Ectodermal cell (in vitro differentiated cells): ENCODE measurements around the gene AOAH.

Experiments
- H3K27ac ChIP-seq: 2 replicates; pipeline ENCODE4 v1.7.0; 2013; ENCODE audit warnings: mild to moderate bottlenecking, low read depth, low read length; ENCODE audit not compliant: insufficient read depth, poor library complexity, severe bottlenecking
- H3K27me3 ChIP-seq: 2 replicates; pipeline ENCODE4 v1.7.0; 2013; ENCODE audit warnings: mild to moderate bottlenecking, low read length; ENCODE audit not compliant: insufficient read depth, control insufficient read depth, poor library complexity, severe bottlenecking
- H3K36me3 ChIP-seq: one replicate; pipeline ENCODE4 v1.7.0; 2013; ENCODE audit warnings: low read length; ENCODE audit not compliant: control insufficient read depth, insufficient read depth
- H3K4me1 ChIP-seq: one replicate; pipeline ENCODE4 v1.7.0; 2013; ENCODE audit warnings: low read length; ENCODE audit not compliant: control insufficient read depth, insufficient read depth
- H3K4me3 ChIP-seq: 2 replicates; pipeline ENCODE4 v1.7.0; 2013; ENCODE audit warnings: low read depth, low read length, control low read depth; ENCODE audit not compliant: insufficient read depth
- H3K9me3 ChIP-seq: 2 replicates; pipeline ENCODE4 v1.7.0; 2013; ENCODE audit warnings: mild to moderate bottlenecking, low read length, moderate library complexity; ENCODE audit not compliant: control insufficient read depth
- WGBS, 2 experiments: methylation state at CpG; one replicate each; pipeline ENCODE4 v1.1.7; 2013; ENCODE audit warnings: missing lambda C conversion rate in 2 of 2; 5-methylcytosine and 5-hydroxymethylcytosine counted together

The AOAH gene

DNA sequence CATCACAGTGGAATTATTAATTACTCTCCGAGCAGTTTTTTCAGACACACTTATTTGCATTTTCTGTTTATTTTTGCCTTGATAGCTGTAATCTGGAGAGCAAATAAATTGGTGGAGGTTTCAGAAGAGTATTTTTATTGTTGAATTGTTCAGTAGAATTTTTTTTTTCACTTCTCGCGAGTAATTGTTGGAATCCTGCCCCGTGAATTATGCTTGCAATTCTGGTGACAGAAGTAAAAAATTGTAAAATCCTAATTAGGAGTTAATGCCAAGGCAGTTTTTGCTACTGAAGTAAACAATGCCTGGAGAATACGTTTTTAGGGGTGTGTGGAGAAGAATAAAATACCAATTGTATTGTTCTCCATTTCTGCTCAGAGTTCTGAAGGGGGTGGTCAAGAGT, 88.2 kb downstream of the AOAH start:
- 95 to 98% methylated on average over 5 of the region's 5 CpGs for WGBS, 2 experiments
- no peak overlapping the region for H3K4me3 ChIP-seq
- no peak overlapping the region for H3K27ac ChIP-seq
- no peaks in the 10 kb centered on the region for H3K36me3 ChIP-seq
- H3K4me1 ChIP-seq, result peaks cover 16% of the 10 kb centered on the region
- no peaks in the 10 kb centered on the region for H3K9me3 ChIP-seq
- no peaks in the 10 kb centered on the region for H3K27me3 ChIP-seq

DNA sequence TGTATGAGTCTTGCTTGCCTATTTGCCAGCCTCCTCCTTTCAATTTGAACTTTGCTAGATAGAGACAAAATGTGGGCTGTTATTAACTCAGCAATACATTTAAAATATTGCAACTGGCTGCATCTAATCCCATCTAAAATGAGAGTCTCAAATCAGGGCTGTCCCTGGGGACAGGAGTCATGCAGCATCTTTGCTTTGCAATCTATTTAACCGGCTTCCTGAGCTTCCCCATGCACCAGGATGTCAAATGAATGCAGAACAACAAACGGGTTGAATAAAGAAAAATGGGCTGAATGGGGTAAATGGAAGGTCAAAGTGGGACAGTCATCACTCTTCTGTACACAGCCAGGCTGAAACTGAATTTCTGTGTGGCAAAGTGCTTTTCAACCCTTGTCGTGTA, 89.2 kb downstream of the AOAH start:
- 84 to 91% methylated on average over 3 of the region's 3 CpGs for WGBS, 2 experiments
- Histone ChIP-seq H3K4me1 (peaks cover 16% of the 10 kb centered on the region), H3K9me3 (no peaks in the 10 kb centered on the region), H3K36me3 (no peaks in the 10 kb centered on the region), H3K27me3 (no peaks in the 10 kb centered on the region), H3K27ac (no peak overlapping the region), H3K4me3 (no peak overlapping the region)

DNA sequence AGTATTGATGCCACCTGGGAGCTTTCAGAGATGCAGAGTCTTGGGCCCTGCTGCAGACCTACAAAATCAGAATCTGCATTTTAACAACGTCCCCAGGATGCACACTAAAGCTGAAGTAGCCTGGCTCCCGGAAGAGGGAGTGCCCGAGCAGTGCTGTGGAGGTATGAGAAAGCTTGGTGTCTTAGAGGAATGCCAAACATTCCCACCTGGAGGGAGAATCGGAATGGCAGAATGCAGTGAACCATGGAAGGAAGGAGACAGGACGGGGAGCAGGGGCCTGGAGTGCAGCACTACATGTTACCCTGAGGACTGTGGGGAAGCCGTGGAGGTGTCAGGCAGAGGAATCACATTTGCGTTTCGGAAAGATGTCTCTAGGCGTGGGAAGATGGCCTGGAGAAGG, 90.9 kb downstream of the AOAH start:
- Histone ChIP-seq H3K4me1 (peaks cover 16% of the 10 kb centered on the region), H3K36me3 (no peaks in the 10 kb centered on the region), H3K27ac (no peak overlapping the region), H3K27me3 (no peaks in the 10 kb centered on the region), H3K4me3 (no peak overlapping the region), H3K9me3 (no peaks in the 10 kb centered on the region)
- WGBS, 2 experiments, result 63 to 68% methylated on average over 9 of the region's 9 CpGs

DNA sequence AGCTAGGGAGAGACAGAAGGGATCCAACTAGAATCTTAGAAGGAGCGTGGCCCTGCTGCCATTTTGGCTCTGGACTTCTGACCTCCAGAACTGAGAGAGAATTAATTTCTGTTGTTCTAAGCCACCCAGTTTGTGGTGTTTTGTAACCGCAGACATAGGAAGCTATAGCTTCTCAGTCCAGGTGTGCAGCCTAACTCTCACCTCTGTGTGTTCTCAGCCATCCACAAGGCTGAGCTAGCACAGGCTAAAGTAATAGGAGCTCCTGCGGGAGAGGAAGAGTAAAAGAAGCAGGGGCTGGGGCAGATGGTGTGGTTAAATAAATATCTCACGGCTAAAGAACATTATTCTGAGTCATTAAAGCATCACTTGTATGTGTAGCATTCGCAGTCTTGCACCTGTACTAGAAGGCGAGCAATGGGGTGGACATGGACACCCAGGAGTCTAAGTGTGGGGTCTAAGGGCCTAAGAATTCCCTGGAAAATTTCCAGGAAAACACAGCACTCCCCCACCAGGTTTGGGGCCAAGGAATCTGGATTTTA, 94.1 kb downstream of the AOAH start:
- Histone ChIP-seq H3K36me3 (no peaks in the 10 kb centered on the region), H3K27ac (no peak overlapping the region), H3K4me3 (no peak overlapping the region), H3K9me3 (no peaks in the 10 kb centered on the region), H3K27me3 (no peaks in the 10 kb centered on the region), H3K4me1 (peaks cover 9% of the 10 kb centered on the region)
- WGBS, 2 experiments, result 80 to 81% methylated on average over 6 of the region's 6 CpGs

DNA sequence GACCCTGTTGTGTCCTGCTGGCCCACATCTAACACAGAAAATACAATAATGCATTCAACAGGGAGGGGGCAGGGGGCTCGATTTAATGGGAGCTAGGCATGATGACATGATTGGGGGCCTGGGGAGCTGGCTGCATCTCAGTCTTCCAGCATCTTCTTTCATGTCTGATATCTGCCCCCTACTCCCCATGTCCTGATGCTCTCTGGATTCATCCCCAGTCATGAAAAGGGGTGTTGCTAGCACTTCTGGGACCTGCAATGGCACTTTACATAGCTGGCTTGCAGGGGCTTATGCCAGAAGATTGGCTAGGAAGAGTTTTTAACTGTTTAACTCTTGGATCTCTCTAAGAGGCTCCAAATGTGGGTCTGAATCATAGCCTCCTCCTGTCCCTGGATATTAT, 94.9 kb downstream of the AOAH start:
- WGBS, 2 experiments, result 87 to 93% methylated on average over 1 of the region's 1 CpG
- no peaks in the 10 kb centered on the region for H3K9me3 ChIP-seq
- H3K36me3 ChIP-seq, result no peaks in the 10 kb centered on the region
- H3K27ac ChIP-seq, result no peak overlapping the region
- H3K27me3 ChIP-seq, result no peaks in the 10 kb centered on the region
- H3K4me1 ChIP-seq, result peaks cover 9% of the 10 kb centered on the region
- no peak overlapping the region for H3K4me3 ChIP-seq

DNA sequence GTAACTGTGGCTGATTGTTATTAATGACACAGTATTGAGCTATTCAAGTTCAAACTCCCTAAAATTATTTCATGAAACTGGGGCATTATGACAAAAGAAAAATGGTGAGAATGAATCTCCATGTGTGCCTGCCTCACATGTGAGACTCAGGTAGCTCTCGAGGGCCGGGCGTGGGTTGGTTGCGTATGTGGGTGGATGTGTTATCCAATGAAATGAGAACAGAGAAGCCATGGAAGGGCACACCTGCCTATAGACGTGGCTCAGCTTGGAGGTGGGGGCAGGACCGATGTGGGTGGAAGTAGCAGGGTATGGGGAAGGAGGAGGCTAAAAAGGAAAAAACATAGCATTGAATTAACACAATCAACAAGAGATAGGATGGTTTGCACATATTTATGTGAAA, 96.5 kb downstream of the AOAH start:
- 87 to 94% methylated on average over 6 of the region's 6 CpGs for WGBS, 2 experiments
- H3K36me3 ChIP-seq, result no peaks in the 10 kb centered on the region
- H3K4me3 ChIP-seq, result no peak overlapping the region
- H3K9me3 ChIP-seq, result no peaks in the 10 kb centered on the region
- H3K27me3 ChIP-seq, result no peaks in the 10 kb centered on the region
- peaks cover 8% of the 10 kb centered on the region for H3K4me1 ChIP-seq
- H3K27ac ChIP-seq, result no peak overlapping the region

DNA sequence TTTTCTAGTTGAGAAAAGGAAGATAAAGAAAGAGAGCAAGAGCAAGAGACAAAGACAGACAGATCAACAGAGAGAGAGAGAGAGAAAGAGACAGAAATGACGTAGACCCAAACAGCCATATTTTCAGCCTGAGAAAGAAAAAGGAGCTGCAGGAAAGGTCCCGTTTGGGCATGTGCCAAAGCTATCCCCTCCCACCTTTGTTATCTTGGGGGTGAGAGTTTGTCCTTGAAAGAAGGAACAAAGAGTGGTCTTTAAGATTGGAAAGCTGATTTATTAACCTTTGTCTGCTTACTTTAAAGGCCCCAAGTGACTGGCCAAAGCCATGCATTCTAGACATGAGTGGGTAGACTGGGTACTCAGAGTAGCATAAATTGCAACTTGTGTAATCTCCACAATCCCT, 98.2 kb downstream of the AOAH start:
- Histone ChIP-seq H3K4me3 (no peak overlapping the region), H3K4me1 (no peaks in the 10 kb centered on the region), H3K27me3 (no peaks in the 10 kb centered on the region), H3K27ac (no peak overlapping the region), H3K36me3 (no peaks in the 10 kb centered on the region), H3K9me3 (no peaks in the 10 kb centered on the region)
- 75 to 80% methylated on average over 2 of the region's 2 CpGs for WGBS, 2 experiments

DNA sequence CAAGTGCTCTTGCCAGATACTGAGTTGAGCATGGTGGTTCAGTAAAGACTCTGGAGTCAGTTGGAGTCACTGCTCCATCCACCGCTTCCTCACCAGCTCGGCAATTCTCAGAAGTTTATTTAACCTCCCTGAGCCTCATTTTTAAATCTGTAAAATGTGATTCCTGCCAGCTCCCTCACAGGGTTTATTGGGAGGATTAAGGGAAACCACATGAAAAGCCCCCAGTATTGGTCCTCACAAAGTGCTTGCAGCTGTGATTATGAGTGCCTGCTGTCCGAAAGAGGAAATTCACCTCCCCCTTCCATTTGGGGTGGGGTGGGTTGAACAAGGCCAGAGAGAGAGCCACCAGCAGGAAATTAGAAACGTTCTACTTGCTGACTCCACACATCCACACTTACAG, 99.0 kb downstream of the AOAH start:
- Histone ChIP-seq H3K27me3 (no peaks in the 10 kb centered on the region), H3K36me3 (no peaks in the 10 kb centered on the region), H3K9me3 (no peaks in the 10 kb centered on the region), H3K4me3 (no peak overlapping the region), H3K27ac (no peak overlapping the region), H3K4me1 (no peaks in the 10 kb centered on the region)
- WGBS, 2 experiments, result 89 to 100% methylated on average over 3 to 4 of the region's 4 CpGs

DNA sequence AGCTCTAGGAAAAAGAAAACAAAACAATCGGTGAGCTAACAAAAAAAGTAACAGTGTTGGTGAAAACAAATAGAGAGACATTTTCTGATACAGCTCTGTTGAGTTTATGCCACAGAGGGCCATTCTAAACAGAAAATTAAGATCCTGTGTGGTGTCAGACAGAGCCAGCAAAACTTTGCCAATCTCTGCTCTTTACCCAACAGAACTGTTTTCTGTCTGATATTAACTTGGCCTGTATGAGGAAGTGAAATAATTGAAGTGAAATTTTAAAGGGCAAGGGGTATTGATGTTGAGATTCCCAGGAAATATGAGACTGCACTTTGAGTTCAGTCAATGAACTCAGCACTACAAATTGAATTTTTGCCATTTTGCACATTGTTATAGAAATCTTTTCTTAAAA, 101.0 kb downstream of the AOAH start:
- no peak overlapping the region for H3K4me3 ChIP-seq
- 95 to 98% methylated on average over 1 of the region's 1 CpG for WGBS, 2 experiments
- no peaks in the 10 kb centered on the region for H3K9me3 ChIP-seq
- H3K36me3 ChIP-seq, result no peaks in the 10 kb centered on the region
- H3K27me3 ChIP-seq, result no peaks in the 10 kb centered on the region
- H3K27ac ChIP-seq, result no peak overlapping the region
- H3K4me1 ChIP-seq, result no peaks in the 10 kb centered on the region

DNA sequence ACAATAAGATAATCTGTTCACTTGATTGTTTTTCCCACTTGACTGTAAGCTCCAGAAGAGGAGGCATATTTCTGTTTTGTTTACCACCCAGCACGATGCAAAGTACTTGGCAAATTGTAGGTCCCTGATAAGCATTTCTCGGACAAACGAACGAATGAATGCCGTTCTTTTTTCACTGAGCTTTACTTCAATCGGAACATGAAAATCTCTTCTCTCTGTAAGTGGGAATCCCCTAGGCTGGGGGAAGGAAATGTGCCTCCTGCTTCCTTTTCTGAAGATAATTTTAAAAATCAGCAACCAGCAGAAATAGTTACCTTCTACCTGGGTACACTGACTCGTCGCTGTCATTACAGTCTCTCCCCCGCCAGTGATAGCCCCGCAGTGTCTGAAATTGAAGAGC, 102.9 kb downstream of the AOAH start:
- H3K4me1 ChIP-seq, result no peaks in the 10 kb centered on the region
- no peaks in the 10 kb centered on the region for H3K36me3 ChIP-seq
- no peaks in the 10 kb centered on the region for H3K27me3 ChIP-seq
- H3K9me3 ChIP-seq, result no peaks in the 10 kb centered on the region
- WGBS, 2 experiments, result 93 to 96% methylated on average over 10 of the region's 10 CpGs
- H3K4me3 ChIP-seq, result no peak overlapping the region
- H3K27ac ChIP-seq, result no peak overlapping the region

DNA sequence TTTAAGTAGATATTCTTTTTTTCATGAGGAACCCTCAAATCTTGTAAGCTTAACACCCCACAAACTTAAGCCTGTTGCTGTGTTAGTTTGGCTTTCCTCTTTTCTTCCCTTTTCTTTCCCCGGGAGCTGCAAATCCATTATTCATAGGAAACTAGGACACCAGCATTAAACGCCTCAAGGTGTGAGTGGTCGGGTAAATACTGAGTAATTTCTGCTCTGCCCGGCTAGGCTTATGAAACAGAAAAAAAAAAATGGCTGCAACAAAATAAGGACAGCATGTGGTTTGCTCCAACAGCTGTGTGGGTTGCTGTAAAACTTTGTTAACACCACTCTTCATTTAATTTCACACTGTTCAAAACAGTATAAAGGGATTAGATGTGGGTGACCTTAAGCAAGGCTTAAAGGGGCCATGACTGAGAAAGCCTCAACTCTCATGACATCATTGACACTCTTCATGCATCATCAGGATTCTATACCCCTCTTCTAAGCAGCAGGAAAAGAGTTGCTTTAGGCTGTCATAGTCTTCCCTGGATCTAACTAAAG, 104.1 kb downstream of the AOAH start:
- H3K27me3 ChIP-seq, result no peaks in the 10 kb centered on the region

More for the DNA sequence above, 104.1 kb downstream of the AOAH start:
- 69 to 87% methylated on average over 4 of the region's 4 CpGs for WGBS, 2 experiments
- H3K36me3 ChIP-seq, result no peaks in the 10 kb centered on the region
- no peak overlapping the region for H3K27ac ChIP-seq
- no peaks in the 10 kb centered on the region for H3K9me3 ChIP-seq
- no peak overlapping the region for H3K4me3 ChIP-seq
- peaks cover 10% of the 10 kb centered on the region for H3K4me1 ChIP-seq
